T-cell (primary cell): ENCODE data around the gene ATG9B. TPM values are rescaled to one million over a fixed set of nuclear protein-coding genes. Genes with fewer than 3 reads are reported as not detected.

Source experiments
- ATAC-seq, 4 experiments: fragments of 200-7000 bp in 3 of 4; fragments of 150-1000 bp in 1 of 4; cut with Tn5 transposase; replicated peaks in 1 of 4; 1 replicate in 3 of 4; 2 replicates in 1 of 4; pipeline ENCODE4 v1.10.0; 2021; ENCODE audit warnings: moderate library complexity in 3 of 4, mild to moderate bottlenecking in 2 of 4, moderate number of reproducible peaks in 1 of 4
- CTCF ChIA-PET, 2 donors: fragments of 300-600 bp; sonication (Branson Sonifier 250); formaldehyde crosslinking; loops; one replicate each; lab custom pipeline; 2022; ENCODE audit warnings: antibody characterized with exemption in 2 of 2; lab: Charles Lee
- POLR2A ChIA-PET, 2 donors: fragments of 300-600 bp; sonication (Branson Sonifier 250); formaldehyde crosslinking; loops; one replicate each; lab custom pipeline; 2022; ENCODE audit warnings: antibody characterized with exemption in 2 of 2; lab: Charles Lee
- DNase-seq, 35 experiments: peaks; one replicate each; pipeline versions ENCODE4 v3.0.0 to v3.0.0-alpha.2; 2013 to 2023
- H3K27ac ChIP-seq: one replicate; pipeline ENCODE4 v1.5.1; 2013; ENCODE audit warnings: low read length
- H3K27me3 ChIP-seq, 2 experiments: replicated peaks in 1 of 2; 1 replicate in 1 of 2; 2 replicates in 1 of 2; pipeline versions ENCODE4 v1.6.1 to v1.7.0; 2013; ENCODE audit warnings: low read length in 1 of 2, mixed read lengths in 1 of 2; ENCODE audit not compliant: control insufficient read depth in 2 of 2, insufficient read depth in 2 of 2; ENCODE audit errors: extremely low read depth in 1 of 2
- H3K36me3 ChIP-seq, 2 donors: 1 replicate in 1 of 2; 2 replicates in 1 of 2; pipeline versions ENCODE4 v1.6.1 to v1.7.0; 2013; ENCODE audit warnings: low read length in 1 of 2; ENCODE audit not compliant: control insufficient read depth in 2 of 2, insufficient read depth in 1 of 2; ENCODE audit errors: extremely low read depth in 1 of 2
- H3K4me1 ChIP-seq, 2 experiments: 1 replicate in 1 of 2; 2 replicates in 1 of 2; pipeline versions ENCODE4 v1.6.1 to v1.7.0; 2013; ENCODE audit warnings: low read length in 2 of 2, mixed read lengths in 1 of 2; ENCODE audit not compliant: insufficient read depth in 2 of 2, control insufficient read depth in 1 of 2; ENCODE audit errors: extremely low read depth in 1 of 2
- H3K4me3 ChIP-seq, 2 donors: 1 replicate in 1 of 2; 2 replicates in 1 of 2; pipeline versions ENCODE4 v1.5.1 to v1.7.0; 2013; ENCODE audit warnings: mild to moderate bottlenecking in 2 of 2, low read length in 1 of 2, moderate library complexity in 1 of 2; ENCODE audit not compliant: control insufficient read depth in 1 of 2; ENCODE audit errors: extremely low read depth in 1 of 2
- H3K9me3 ChIP-seq: 2 replicates; pipeline ENCODE4 v1.7.0; 2013
- H3K27ac Mint-ChIP-seq, 2 donors: one replicate each; pipeline ENCODE4 v1.8.0; 2020 to 2021; ENCODE audit warnings: mild to moderate bottlenecking in 2 of 2, mixed read lengths in 2 of 2
- H3K27me3 Mint-ChIP-seq, 2 donors: one replicate each; pipeline ENCODE4 v1.8.0; 2021 to 2022; ENCODE audit warnings: mixed read lengths in 2 of 2
- H3K36me3 Mint-ChIP-seq: one replicate; pipeline ENCODE4 v1.8.0; 2021; ENCODE audit warnings: mixed read lengths
- H3K4me1 Mint-ChIP-seq, 3 donors: one replicate each; pipeline ENCODE4 v1.8.0; 2020 to 2022; ENCODE audit warnings: mixed read lengths in 3 of 3, mild to moderate bottlenecking in 1 of 3
- H3K4me3 Mint-ChIP-seq, 3 donors: one replicate each; pipeline ENCODE4 v1.8.0; 2020 to 2022; ENCODE audit warnings: mild to moderate bottlenecking in 3 of 3, mixed read lengths in 3 of 3, moderate library complexity in 3 of 3
- H3K9me3 Mint-ChIP-seq, 3 donors: one replicate each; pipeline ENCODE4 v1.8.0; 2020 to 2022; ENCODE audit warnings: mixed read lengths in 3 of 3
- WGBS: methylation state at CpG from one replicate; pipeline ENCODE4 v1.1.5; 2013; ENCODE audit warnings: missing lambda C conversion rate; ENCODE audit not compliant: insufficient coverage; 5-methylcytosine and 5-hydroxymethylcytosine counted together
- total RNA-seq, 35 experiments: library from RNA in 6 of 35; stranded (reverse) in 6 of 35; fragments of 120-200 nt in 1 of 35; gene quantifications; one replicate each; pipeline versions ENCODE4 v1.2.1 to v1.2.4 and lab custom pipeline; 2013 to 2026

ATG9B gene
- total RNA-seq, 5 donors from 2014 or later (not counting 1 experiment from before 2014, with no cell fraction given): 24.0 to 37.0 (median 31.8) TPM

DNA sequence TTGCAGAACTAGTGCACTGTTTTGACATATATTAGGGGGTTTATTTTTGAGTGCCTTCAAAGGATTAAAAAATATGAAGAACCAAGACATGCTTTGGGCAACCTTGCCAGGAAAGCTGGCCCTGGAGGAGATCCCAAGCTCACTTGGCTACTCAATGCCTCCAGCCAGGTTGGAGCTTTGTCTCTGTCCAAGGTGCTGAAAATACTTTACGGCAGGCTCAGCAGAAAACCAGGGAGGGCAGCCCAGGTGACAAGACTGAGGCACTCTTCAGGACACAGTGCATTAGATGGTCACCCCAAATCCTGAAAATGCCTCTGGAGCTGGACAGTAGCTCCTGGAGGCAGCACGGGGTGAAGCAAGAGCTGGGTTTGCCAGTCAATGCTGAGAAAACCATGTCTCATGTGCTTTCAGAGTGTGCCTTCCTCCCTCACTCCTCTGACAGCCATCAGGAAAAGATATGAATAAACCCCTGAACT is 40.4 kb downstream of the ATG9B start:
- H3K27ac Mint-ChIP-seq: no peak overlapping the region
- peaks cover 2 to 62% of the 10 kb centered on the region in 2 experiments for H3K27me3 ChIP-seq
- CTCF ChIA-PET: interaction anchor here (0.5 to 1.9 kb wide), 8 partner anchors 8 to 105 kb away, joined by 3 to 8 read pairs (median 4); no protein-coding TSS in a partner anchor

DNA sequence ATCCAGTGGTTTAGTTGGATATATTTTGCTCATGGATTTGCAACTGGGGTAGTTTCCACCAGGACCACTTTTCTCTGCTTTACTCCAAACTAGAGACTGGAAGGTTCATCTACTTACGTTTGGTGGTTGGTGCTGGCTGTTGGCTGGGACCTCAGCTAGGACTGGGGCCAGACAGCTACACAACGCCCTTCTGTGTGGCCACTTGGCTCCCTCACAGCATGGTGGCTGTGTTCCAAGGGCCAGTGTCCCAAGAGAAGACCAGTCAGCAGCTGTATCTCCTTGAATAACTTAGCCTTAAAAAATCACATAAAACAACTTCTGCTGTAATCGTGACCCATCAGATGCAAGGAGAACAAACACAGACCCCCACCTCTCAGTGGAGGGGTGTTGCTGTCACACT is 41.9 kb downstream of the ATG9B start:
- ATAC-seq (no peak), DNase-seq (no peak)
- Histone ChIP-seq H3K27me3 (peaks cover 2 to 61% of the 10 kb centered on the region in 2 experiments), H3K9me3 (no peaks in the 10 kb centered on the region), H3K4me1 (peaks cover 5 to 34% of the 10 kb centered on the region in 2 experiments), H3K4me3 (no peak overlapping the region), H3K27ac (no peak overlapping the region), H3K36me3 (no peaks in the 10 kb centered on the region)
- WGBS: 50% methylated on average over 1 of the region's 3 CpGs
- H3K9me3 Mint-ChIP-seq: no peaks in the 10 kb centered on the region
- POLR2A ChIA-PET: no interaction called here
- peaks cover 24 to 39% of the 10 kb centered on the region in 2 donors for H3K27me3 Mint-ChIP-seq
- CTCF ChIA-PET: no interaction called here
- no peaks in the 10 kb centered on the region for H3K36me3 Mint-ChIP-seq
- H3K4me3 Mint-ChIP-seq: no peak overlapping the region
- H3K27ac Mint-ChIP-seq: no peak overlapping the region
- H3K4me1 Mint-ChIP-seq: peaks cover 18 to 22% (median 21%) of the 10 kb centered on the region in 3 donors

More for the DNA sequence above, 40.4 kb downstream of the ATG9B start:
- DNase-seq (peak in 3 of 35 experiments; percentile 33 to 78 (median 39)), ATAC-seq (no peak)
- Histone ChIP-seq H3K27ac (no peak overlapping the region), H3K4me3 (no peak overlapping the region), H3K36me3 (no peaks in the 10 kb centered on the region), H3K4me1 (peaks cover 17 to 39% of the 10 kb centered on the region in 2 experiments), H3K9me3 (no peaks in the 10 kb centered on the region)
- 0% methylated on average over 1 of the region's 2 CpGs for WGBS
- Mint-ChIP-seq H3K27me3 (peaks cover 19 to 30% of the 10 kb centered on the region in 2 donors), H3K9me3 (no peaks in the 10 kb centered on the region), H3K36me3 (no peaks in the 10 kb centered on the region), H3K4me3 (no peak overlapping the region), H3K4me1 (peaks cover 24 to 28% (median 27%) of the 10 kb centered on the region in 3 donors)
- POLR2A ChIA-PET: no interaction called here

DNA sequence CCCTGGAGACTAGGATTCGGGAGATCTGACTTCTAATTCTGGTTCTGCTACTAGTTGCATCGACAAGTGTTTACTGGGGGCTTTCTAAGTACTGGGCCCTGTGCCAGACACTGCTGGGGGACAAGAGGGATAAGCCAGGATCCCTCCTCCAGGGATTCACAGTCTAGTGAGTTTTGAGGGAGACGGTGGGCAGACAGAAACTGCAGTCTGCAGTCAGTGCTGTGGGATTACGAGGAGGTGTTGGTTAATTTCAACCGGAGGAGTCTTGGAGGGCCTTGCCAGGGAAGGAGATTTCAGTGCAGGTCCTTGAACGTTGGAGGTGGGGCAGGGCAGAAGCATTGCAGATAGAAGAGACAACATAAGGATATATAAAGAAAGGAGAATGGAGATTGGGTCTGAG is 42.6 kb downstream of the ATG9B start:
- ChIA-PET CTCF (no interaction called here), POLR2A (no interaction called here)
- DNase-seq: no peak
- Histone ChIP-seq H3K36me3 (no peaks in the 10 kb centered on the region), H3K9me3 (no peaks in the 10 kb centered on the region), H3K27me3 (peaks cover 2 to 62% of the 10 kb centered on the region in 2 experiments), H3K4me3 (no peak overlapping the region), H3K27ac (no peak overlapping the region), H3K4me1 (peaks cover 7 to 35% of the 10 kb centered on the region in 2 experiments)
- Mint-ChIP-seq H3K9me3 (no peaks in the 10 kb centered on the region), H3K27me3 (peaks cover 31 to 46% of the 10 kb centered on the region in 2 donors), H3K4me3 (no peak overlapping the region), H3K27ac (no peak overlapping the region), H3K4me1 (peaks cover 25 to 29% (median 28%) of the 10 kb centered on the region in 3 donors), H3K36me3 (no peaks in the 10 kb centered on the region)
- 90% methylated on average over 5 of the region's 6 CpGs for WGBS
- ATAC-seq: no peak

DNA sequence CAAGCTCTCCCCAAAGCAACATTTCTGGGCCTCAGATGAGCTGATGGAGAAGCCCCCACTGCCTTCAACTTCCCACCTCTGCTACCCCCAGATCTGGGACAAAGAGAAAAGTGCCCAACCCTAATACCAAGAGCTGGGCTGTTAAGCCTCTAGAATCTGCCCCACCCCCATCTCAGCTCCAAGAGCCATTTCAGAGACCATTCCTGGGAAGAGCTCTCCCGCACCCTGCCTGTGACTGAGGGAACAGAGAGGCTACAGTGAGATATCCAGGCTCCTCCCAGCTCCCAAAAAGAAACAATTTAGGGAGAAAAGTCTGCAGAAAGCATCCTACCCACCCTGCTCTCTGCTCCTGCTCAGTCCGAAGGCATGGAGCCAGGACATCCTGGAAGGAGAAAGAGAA is 43.6 kb downstream of the ATG9B start:
- H3K9me3 Mint-ChIP-seq: no peaks in the 10 kb centered on the region
- Histone ChIP-seq H3K27me3 (peaks cover 2 to 63% of the 10 kb centered on the region in 2 experiments), H3K27ac (no peak overlapping the region), H3K4me3 (no peak overlapping the region), H3K9me3 (no peaks in the 10 kb centered on the region), H3K36me3 (no peaks in the 10 kb centered on the region), H3K4me1 (peaks cover 5 to 31% of the 10 kb centered on the region in 2 experiments)
- peaks cover 23 to 27% (median 26%) of the 10 kb centered on the region in 3 donors for H3K4me1 Mint-ChIP-seq
- ChIA-PET CTCF (interaction anchor here in 1 of 2 donors (0.5 kb wide), 1 partner anchor 16 kb away, joined by 5 read pairs; no protein-coding TSS in a partner anchor), POLR2A (no interaction called here)
- no peak overlapping the region for H3K4me3 Mint-ChIP-seq
- no peak for DNase-seq
- H3K27ac Mint-ChIP-seq: no peak overlapping the region
- H3K27me3 Mint-ChIP-seq: peaks cover 31 to 51% of the 10 kb centered on the region in 2 donors
- 40% methylated on average over 1 of the region's 2 CpGs for WGBS
- no peak for ATAC-seq
- H3K36me3 Mint-ChIP-seq: no peaks in the 10 kb centered on the region

DNA sequence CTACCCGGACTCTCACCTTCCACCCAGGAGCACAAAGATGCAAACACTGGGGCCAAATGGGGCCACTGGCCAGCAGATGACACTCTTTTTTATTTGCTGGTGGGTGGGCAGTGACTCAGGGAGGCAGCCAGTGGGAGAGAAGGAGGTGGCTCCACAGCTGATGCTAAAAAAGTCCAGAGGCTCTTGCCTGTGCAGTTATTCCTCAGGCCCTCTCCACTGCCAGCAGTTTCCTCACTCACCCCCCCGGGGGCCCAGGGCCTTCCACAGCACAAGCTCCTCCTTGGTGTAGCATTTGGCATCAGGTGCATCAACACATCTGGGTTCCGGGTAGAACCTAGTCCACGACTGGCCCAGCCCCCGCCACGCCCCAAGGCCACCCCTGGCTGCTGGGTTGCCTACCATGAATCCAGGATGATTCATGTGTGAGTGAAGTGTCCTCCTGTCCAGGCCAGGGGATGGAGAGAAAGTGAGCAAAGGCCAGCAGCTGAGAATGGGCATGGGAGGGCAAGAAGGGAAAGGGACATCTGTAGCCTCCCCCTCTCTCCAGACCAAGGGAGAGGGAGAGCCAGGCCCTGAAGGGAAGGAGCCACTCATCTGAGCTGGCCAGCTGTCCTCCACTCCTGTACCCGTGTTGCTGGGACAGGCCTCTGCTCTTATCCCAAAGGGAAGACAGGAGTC is 44.4 kb downstream of the ATG9B start:
- H3K9me3 ChIP-seq: no peaks in the 10 kb centered on the region
- no peaks in the 10 kb centered on the region for H3K9me3 Mint-ChIP-seq
- no peak overlapping the region for H3K4me3 ChIP-seq
- H3K4me1 Mint-ChIP-seq: peaks cover 25 to 29% (median 27%) of the 10 kb centered on the region in 3 donors
- ChIA-PET CTCF (interaction anchor here in 1 of 2 donors (0.6 kb wide), 1 partner anchor 20 kb away, joined by 3 read pairs; no protein-coding TSS in a partner anchor), POLR2A (no interaction called here)
- H3K4me3 Mint-ChIP-seq: peak overlapping the region in 1 of 3 donors; percentile 34
- no peak overlapping the region for H3K27ac Mint-ChIP-seq
- ATAC-seq (no peak), DNase-seq (no peak)
- no peak overlapping the region for H3K27ac ChIP-seq
- H3K27me3 ChIP-seq: peaks cover 2 to 64% of the 10 kb centered on the region in 2 experiments
- peaks cover 31 to 55% of the 10 kb centered on the region in 2 donors for H3K27me3 Mint-ChIP-seq
- WGBS: 83% methylated on average over 4 of the region's 7 CpGs
- H3K36me3 Mint-ChIP-seq: no peaks in the 10 kb centered on the region
- H3K36me3 ChIP-seq: no peaks in the 10 kb centered on the region
- H3K4me1 ChIP-seq: peaks cover 8 to 38% of the 10 kb centered on the region in 2 experiments

DNA sequence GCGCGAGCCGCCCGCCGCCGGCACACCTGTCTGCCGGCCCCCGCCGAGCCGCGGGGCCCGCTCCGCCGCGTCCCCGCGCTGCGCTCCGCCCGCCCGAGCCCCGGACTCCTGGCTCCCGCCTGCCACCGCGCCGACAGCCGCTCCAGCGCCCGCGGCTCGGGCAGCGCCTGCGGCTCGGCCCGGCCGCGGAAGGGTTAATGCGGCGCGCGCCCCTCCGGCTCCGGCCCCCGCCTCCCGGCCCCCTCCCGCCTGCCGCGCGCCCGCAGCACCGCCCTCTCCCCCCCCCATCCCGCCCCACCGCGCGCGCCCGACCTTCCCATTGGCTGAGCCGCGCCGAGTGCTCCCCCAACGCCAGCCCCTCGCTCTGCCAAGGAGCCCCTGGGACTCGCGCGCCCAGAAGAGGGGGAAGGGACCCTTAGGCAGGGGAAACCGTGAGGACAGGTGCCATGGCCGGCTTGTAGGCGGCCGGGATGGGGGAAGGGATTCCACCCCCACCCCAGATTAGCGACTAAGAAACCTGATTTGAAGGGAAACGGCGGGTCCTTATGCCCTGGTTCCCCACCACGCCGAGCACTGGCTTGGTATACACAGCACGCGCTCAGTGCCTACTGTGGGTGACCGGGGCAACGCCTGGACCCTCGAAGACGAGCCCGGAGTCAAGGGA is 46.0 kb downstream of the ATG9B start, which contains the start of gene KCNH2:
Gene KCNH2, minus strand, starts transcription at position 196 of the 664 bp plus-strand sequence. CDS start 408 bp downstream, outside the sequence.
- ATAC-seq (no peak), DNase-seq (peak in 6 of 35 experiments; percentile 20 to 50 (median 34))
- H3K27ac ChIP-seq: no peak within 1 kb of the TSS
- H3K9me3 Mint-ChIP-seq: no peaks in the 10 kb centered on the region
- peaks cover 31 to 49% of the 10 kb centered on the region in 2 donors for H3K27me3 Mint-ChIP-seq
- H3K4me3 Mint-ChIP-seq: peak within 1 kb of the TSS; percentile 66 to 84 (median 81)
- H3K27ac Mint-ChIP-seq: peak within 1 kb of the TSS in 1 of 2 donors; percentile 34
- H3K36me3 ChIP-seq: no peaks in the 10 kb centered on the region
- no peaks in the 10 kb centered on the region for H3K36me3 Mint-ChIP-seq
- ChIA-PET POLR2A (no interaction called here), CTCF (interaction anchor here in 1 of 2 donors (0.7 kb wide), 1 partner anchor 100 kb away, joined by 5 read pairs; no protein-coding TSS in a partner anchor)
- peaks cover 13 to 52% of the 10 kb centered on the region in 2 experiments for H3K4me1 ChIP-seq
- H3K4me3 ChIP-seq: peak within 1 kb of the TSS; percentile 43 to 63
- peaks cover 2 to 60% of the 10 kb centered on the region in 2 experiments for H3K27me3 ChIP-seq
- H3K4me1 Mint-ChIP-seq: peaks cover 39 to 41% (median 41%) of the 10 kb centered on the region in 3 donors
- 1% methylated on average over 36 of the region's 81 CpGs for WGBS
- no peaks in the 10 kb centered on the region for H3K9me3 ChIP-seq
